Subcutaneous adipose tissue (tissue), 4 donors: ENCODE results near the gene DNAJC10. TPM values are rescaled to one million over a fixed set of nuclear protein-coding genes. Genes with fewer than 3 reads are reported as not detected.

ENCODE experiments used
- CTCF ChIP-seq: fragments of 450-650 bp; IDR thresholded peaks from one replicate; pipeline ENCODE4 v1.5.1; 2016; ENCODE audit warnings: low read depth, mild to moderate bottlenecking, control low read depth, antibody characterized with exemption, moderate library complexity
- total RNA-seq, 4 donors: library from RNA; depleted of rRNA; stranded (reverse); fragments of >200 nt; gene quantifications; one replicate each; pipeline ENCODE4 v1.1.0, GENCODE V29; 2016

DNAJC10 gene
- total RNA-seq, 4 donors from 2014 or later = 38.4 to 61.5 (median 49.8) TPM

DNA sequence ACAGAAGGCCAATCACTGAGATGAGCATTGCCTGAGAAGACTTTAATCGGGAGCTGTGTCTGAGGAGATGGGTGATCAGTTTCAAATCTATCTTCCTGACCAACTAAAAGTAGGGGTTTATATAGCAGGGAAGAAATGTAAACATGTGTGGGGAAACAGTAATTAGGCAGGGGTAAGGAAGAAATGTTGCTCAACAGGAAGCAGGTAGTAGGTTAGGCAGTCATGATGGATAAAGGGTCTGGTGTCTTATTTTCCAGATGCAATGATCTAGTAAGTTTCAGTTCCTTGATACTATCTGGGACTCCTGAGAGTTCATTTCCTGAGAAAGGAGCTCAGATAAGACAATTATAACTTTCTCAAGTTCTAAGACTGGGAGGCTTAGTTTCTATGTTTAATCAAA lies 33.8 kb upstream of the DNAJC10 start:
- no peak for TF ChIP-seq CTCF

DNA sequence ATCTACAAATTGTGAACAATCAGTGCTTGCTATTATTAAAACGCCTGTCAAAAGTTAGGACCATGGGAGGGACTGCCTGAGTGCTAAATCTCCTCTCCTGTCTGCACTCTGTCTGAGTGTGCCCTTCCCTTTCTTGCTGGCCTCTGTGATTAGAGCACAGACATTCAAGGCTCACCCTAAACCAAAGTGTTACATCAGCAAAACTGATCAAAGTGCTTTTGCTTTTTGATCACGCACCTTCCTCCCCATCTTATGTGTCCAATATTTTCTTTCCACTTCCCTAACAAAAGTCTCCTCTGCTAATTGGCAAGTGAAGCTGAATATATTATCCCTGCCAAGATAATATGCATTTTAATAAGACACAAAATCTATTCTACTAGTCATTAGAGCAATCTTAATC lies 30.5 kb upstream of the DNAJC10 start:
- no peak for TF ChIP-seq CTCF

- TF ChIP-seq CTCF = no peak
These were observed 21.9 kb upstream of the DNAJC10 start for GRCh38 chr2:182694189-182694588.

GRCh38 chr2:182695776-182696175 lies 20.3 kb upstream of the DNAJC10 start:
- TF ChIP-seq CTCF = no peak

DNA sequence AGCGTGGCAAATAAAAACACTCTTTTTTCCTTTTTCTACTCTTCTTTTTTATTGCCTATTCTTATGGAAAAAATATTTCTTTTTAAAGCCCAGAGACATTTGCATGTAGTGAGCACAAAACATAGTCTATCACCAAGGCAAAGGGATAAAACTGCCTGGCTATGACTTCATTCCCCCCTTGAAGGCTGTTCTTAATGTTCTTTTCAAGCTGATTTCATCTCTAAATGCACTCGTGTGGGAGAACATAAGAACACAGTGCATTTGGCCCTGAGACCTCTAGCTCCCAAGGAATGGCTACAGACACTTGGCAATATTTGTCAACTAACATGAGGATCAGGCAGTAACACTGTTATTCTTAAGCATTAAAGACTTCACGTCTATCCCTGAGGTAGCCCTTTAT lies 17.4 kb upstream of the DNAJC10 start:
- TF ChIP-seq CTCF = no peak

- TF ChIP-seq CTCF = no peak
These were observed 10.3 kb upstream of the DNAJC10 start for GRCh38 chr2:182705761-182706160.

GRCh38 chr2:182706751-182707150 lies 9.3 kb upstream of the DNAJC10 start:
- no peak for TF ChIP-seq CTCF

- TF ChIP-seq CTCF = no peak
These were observed 2.5 kb upstream of the DNAJC10 start for GRCh38 chr2:182713601-182714000.
